ENCODE data around the gene POGZ. TPM values are rescaled to one million over a fixed set of nuclear protein-coding genes. Genes with fewer than 3 reads are reported as not detected.

The POGZ gene
- total RNA-seq, 1 experiment from 2014 or later: 76.0 TPM

GRCh38 chr1:151406176-151406575 lies 53.1 kb downstream of the POGZ start:
- ATAC-seq (no peak), DNase-seq (ENCODE audit: low read depth, low spot score) (no peak)
- Histone ChIP-seq H3K9me3 (ENCODE audit: control insufficient read depth, insufficient read depth, low read depth, low read length) (no peaks in the 10 kb centered on the region), H3K4me3 (ENCODE audit: low read depth in 2 of 2, low read length in 2 of 2) (no peak overlapping the region), H3K36me3 (ENCODE audit: control insufficient read depth, insufficient read depth, low read length) (peaks cover 38% of the 10 kb centered on the region), H3K27ac (ENCODE audit: low read length) (no peak overlapping the region), H3K4me1 (ENCODE audit: control insufficient read depth, insufficient read depth, low read length) (peaks cover 6% of the 10 kb centered on the region), H3K27me3 (ENCODE audit: control insufficient read depth, insufficient read depth, low read length) (no peaks in the 10 kb centered on the region)
- in situ Hi-C loops (cut with HindIII; ENCODE audit: low pct_unique_long_range_greater_than_20kb, low sequenced_read_pairs) (no loop called here), intact Hi-C loops (cut with micrococcal nuclease; ENCODE audit: unreplicated experiment) (no loop called here)
- no peak for TF ChIP-seq SIN3A (IDR thresholded peaks at IDR 0.05; ENCODE audit: borderline replicate concordance, insufficient read depth, low read depth, low read length)
- TF ChIP-seq TCF7L2 (IDR thresholded peaks at IDR 0.05; ENCODE audit: low read depth, low read length): no peak
- TF ChIP-seq, protein P1, sequence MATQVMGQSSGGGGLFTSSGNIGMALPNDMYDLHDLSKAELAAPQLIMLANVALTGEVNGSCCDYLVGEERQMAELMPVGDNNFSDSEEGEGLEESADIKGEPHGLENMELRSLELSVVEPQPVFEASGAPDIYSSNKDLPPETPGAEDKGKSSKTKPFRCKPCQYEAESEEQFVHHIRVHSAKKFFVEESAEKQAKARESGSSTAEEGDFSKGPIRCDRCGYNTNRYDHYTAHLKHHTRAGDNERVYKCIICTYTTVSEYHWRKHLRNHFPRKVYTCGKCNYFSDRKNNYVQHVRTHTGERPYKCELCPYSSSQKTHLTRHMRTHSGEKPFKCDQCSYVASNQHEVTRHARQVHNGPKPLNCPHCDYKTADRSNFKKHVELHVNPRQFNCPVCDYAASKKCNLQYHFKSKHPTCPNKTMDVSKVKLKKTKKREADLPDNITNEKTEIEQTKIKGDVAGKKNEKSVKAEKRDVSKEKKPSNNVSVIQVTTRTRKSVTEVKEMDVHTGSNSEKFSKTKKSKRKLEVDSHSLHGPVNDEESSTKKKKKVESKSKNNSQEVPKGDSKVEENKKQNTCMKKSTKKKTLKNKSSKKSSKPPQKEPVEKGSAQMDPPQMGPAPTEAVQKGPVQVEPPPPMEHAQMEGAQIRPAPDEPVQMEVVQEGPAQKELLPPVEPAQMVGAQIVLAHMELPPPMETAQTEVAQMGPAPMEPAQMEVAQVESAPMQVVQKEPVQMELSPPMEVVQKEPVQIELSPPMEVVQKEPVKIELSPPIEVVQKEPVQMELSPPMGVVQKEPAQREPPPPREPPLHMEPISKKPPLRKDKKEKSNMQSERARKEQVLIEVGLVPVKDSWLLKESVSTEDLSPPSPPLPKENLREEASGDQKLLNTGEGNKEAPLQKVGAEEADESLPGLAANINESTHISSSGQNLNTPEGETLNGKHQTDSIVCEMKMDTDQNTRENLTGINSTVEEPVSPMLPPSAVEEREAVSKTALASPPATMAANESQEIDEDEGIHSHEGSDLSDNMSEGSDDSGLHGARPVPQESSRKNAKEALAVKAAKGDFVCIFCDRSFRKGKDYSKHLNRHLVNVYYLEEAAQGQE (IDR thresholded peaks at IDR 0.05; ENCODE audit: insufficient read depth in 1 of 2, low read depth in 2 of 2, low read length in 1 of 2): no peak
- TF ChIP-seq POLR2AphosphoS5 (IDR thresholded peaks at IDR 0.05; ENCODE audit: low read depth, low read length): no peak
- no peak for TF ChIP-seq CTCF (IDR thresholded peaks at IDR 0.05)
- POLR2A ChIA-PET: no interaction called here
- BruUV-seq (replicated peaks): no TSS peak
- CTCF ChIA-PET: no interaction called here

GRCh38 chr1:151405187-151405951 lies 53.9 kb downstream of the POGZ start:
- CTCF ChIA-PET: no interaction called here

More at GRCh38 chr1:151405187-151405951, 53.9 kb downstream of the POGZ start:
- BruUV-seq (replicated peaks): no TSS peak
- Histone ChIP-seq H3K4me1 (ENCODE audit: control insufficient read depth, insufficient read depth, low read length) (peaks cover 14% of the 10 kb centered on the region), H3K27ac (ENCODE audit: low read length) (no peak overlapping the region), H3K9me3 (ENCODE audit: control insufficient read depth, insufficient read depth, low read depth, low read length) (no peaks in the 10 kb centered on the region), H3K4me3 (ENCODE audit: low read depth in 2 of 2, low read length in 2 of 2) (no peak overlapping the region), H3K27me3 (ENCODE audit: control insufficient read depth, insufficient read depth, low read length) (no peaks in the 10 kb centered on the region), H3K36me3 (ENCODE audit: control insufficient read depth, insufficient read depth, low read length) (peaks cover 40% of the 10 kb centered on the region)
- in situ Hi-C loops (cut with HindIII; ENCODE audit: low pct_unique_long_range_greater_than_20kb, low sequenced_read_pairs) (no loop called here), intact Hi-C loops (cut with micrococcal nuclease; ENCODE audit: unreplicated experiment) (no loop called here)
- ATAC-seq (peak; percentile 8; the same call in 1 of the 2 replicates), DNase-seq (ENCODE audit: low read depth, low spot score) (no peak)
- TF ChIP-seq, protein P1 (IDR thresholded peaks at IDR 0.05; ENCODE audit: insufficient read depth in 1 of 2, low read depth in 2 of 2, low read length in 1 of 2): no peak
- no peak for TF ChIP-seq POLR2AphosphoS5 (IDR thresholded peaks at IDR 0.05; ENCODE audit: low read depth, low read length)
- no peak for TF ChIP-seq TCF7L2 (IDR thresholded peaks at IDR 0.05; ENCODE audit: low read depth, low read length)
- TF ChIP-seq CTCF (IDR thresholded peaks at IDR 0.05): no peak
- no peak for TF ChIP-seq SIN3A (IDR thresholded peaks at IDR 0.05; ENCODE audit: borderline replicate concordance, insufficient read depth, low read depth, low read length)
- POLR2A ChIA-PET: interaction anchor here (0.6 kb wide), 1 partner anchor 438 kb away, joined by 3 read pairs; no protein-coding TSS in a partner anchor
